ENCODE measurements around the gene C9orf78. TPM values are rescaled to one million over a fixed set of nuclear protein-coding genes. Genes with fewer than 3 reads are reported as not detected.

Gene C9orf78
- total and polyA plus RNA-seq, 9 of the 15 experiments (the other 6 are each of a cell fraction or from before 2014, with no cell fraction given): 94.6 to 266 (median 202) TPM

- no peaks in the 10 kb centered on the region for H3K36me3 ChIP-seq (ENCODE audit: control insufficient read depth, insufficient read depth, low read length)
- DNase-seq (ENCODE audit: extremely low read depth in 1 of 4, low spot score in 3 of 4): no peak
- H3K9me1 ChIP-seq (ENCODE audit: control insufficient read depth, insufficient read depth, low read length): no peaks in the 10 kb centered on the region
- no peaks in the 10 kb centered on the region; a peak in 1 of 5 replicates for H3K27me3 ChIP-seq (ENCODE audit: control insufficient read depth in 2 of 2, insufficient read depth in 2 of 2, low read length in 2 of 2)
- WGBS (ENCODE audit: insufficient coverage, low coverage, missing lambda C conversion rate): 40% methylated on average over 8 of the region's 8 CpGs
- BruUV-seq (replicated peaks): no TSS peak
- intact Hi-C loops (cut with micrococcal nuclease): loop anchor here (10.0 kb wide), 1 partner anchor 646 kb away; no protein-coding TSS in a partner anchor
- peaks cover 14 to 21% of the 10 kb centered on the region in 2 experiments for H3K4me1 ChIP-seq (replicated peaks in 1 of 2; ENCODE audit: control insufficient read depth in 2 of 2, insufficient read depth in 2 of 2, low read length in 2 of 2)
- ChIA-PET POLR2A (interaction anchor here (0.6 to 1.4 kb wide), 7 partner anchors 13 to 43 kb away, joined by 3 to 6 read pairs (median 3); partner anchors contain the start of gene PTGES), CTCF (ENCODE audit: low intra/inter-chr PET ratio) (interaction anchor here (0.6 to 4.9 kb wide), 2 partner anchors 43 to 54 kb away, joined by 3 to 46 read pairs; no protein-coding TSS in a partner anchor)
- no peak for ATAC-seq
- no peak overlapping the region for H3K9ac ChIP-seq (ENCODE audit: insufficient read depth in 1 of 2, low read depth in 2 of 2, low read length in 2 of 2)
- no peak overlapping the region for H2AFZ ChIP-seq (ENCODE audit: low read depth, low read length)
- no peak overlapping the region for H3K4me2 ChIP-seq (ENCODE audit: insufficient read depth, low read length)
- no peaks in the 10 kb centered on the region for H4K20me1 ChIP-seq (replicated peaks; ENCODE audit: control insufficient read depth, insufficient read depth, low read length)
- H3K9me3 ChIP-seq (replicated peaks; ENCODE audit: control insufficient read depth, insufficient read depth, low read depth, low read length): no peaks in the 10 kb centered on the region
- H3K4me3 ChIP-seq: no peak overlapping the region
- no peak overlapping the region for H3K27ac ChIP-seq (ENCODE audit: extremely low read depth, low read depth, low read length)
- H3K79me2 ChIP-seq (ENCODE audit: control insufficient read depth, insufficient read depth, low read length): no peaks in the 10 kb centered on the region
- FAIRE-seq: no peak
- in situ Hi-C loops (cut with MboI): loop anchor here (5.0 to 25.0 kb wide), 4 partner anchors 44 to 1494 kb away; partner anchors contain the start of genes ASB6, GOLGA2 and SWI5
- TF ChIP-seq, protein P1, sequence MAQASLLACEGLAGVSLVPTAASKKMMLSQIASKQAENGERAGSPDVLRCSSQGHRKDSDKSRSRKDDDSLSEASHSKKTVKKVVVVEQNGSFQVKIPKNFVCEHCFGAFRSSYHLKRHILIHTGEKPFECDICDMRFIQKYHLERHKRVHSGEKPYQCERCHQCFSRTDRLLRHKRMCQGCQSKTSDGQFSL (CRISPR knock-in tag; IDR thresholded peaks at IDR 0.05): no peak
- TF ChIP-seq, protein P1 (tag; IDR thresholded peaks at IDR 0.05): no peak
- no peak for TF ChIP-seq IRF9 (tag; IDR thresholded peaks at IDR 0.05)
Observed at GRCh38 chr9:129781131-129781530, 53.9 kb downstream of the C9orf78 start.
